H9 (cell line): ENCODE measurements around the gene TMUB2. TPM values are rescaled to one million over a fixed set of nuclear protein-coding genes. Genes with fewer than 3 reads are reported as not detected.

ENCODE experiments used
- DNase-seq: peaks from one replicate; pipeline ENCODE4 v3.0.0-alpha.2; 2017
- H2AFZ ChIP-seq: one replicate; pipeline ENCODE4 v1.6.1; 2013; ENCODE audit warnings: mild to moderate bottlenecking, low read length, control low read depth, moderate library complexity
- H2AK5ac ChIP-seq: 2 replicates; pipeline ENCODE4 v1.6.1; 2013; ENCODE audit warnings: low read length, control low read depth, mixed read lengths; ENCODE audit not compliant: insufficient read length
- H2BK120ac ChIP-seq: one replicate; pipeline ENCODE4 v1.6.1; 2013; ENCODE audit warnings: low read depth, mild to moderate bottlenecking, low read length, control low read depth, inconsistent platforms; ENCODE audit not compliant: poor library complexity, severe bottlenecking
- H2BK12ac ChIP-seq: 2 replicates; pipeline ENCODE4 v1.6.1; 2013; ENCODE audit warnings: low read length, control low read depth, mixed read lengths, low read depth; ENCODE audit not compliant: insufficient read length
- H2BK15ac ChIP-seq: 2 replicates; pipeline ENCODE4 v1.6.1; 2013; ENCODE audit warnings: low read depth, low read length, control low read depth
- H2BK20ac ChIP-seq: one replicate; pipeline ENCODE4 v1.6.1; 2013; ENCODE audit warnings: low read depth, mild to moderate bottlenecking, low read length, control low read depth, inconsistent platforms; ENCODE audit not compliant: poor library complexity, severe bottlenecking
- H2BK5ac ChIP-seq: 2 replicates; pipeline ENCODE4 v1.6.1; 2013; ENCODE audit warnings: low read length, control low read depth, mixed read lengths; ENCODE audit not compliant: insufficient read length
- H3K14ac ChIP-seq: 2 replicates; pipeline ENCODE4 v1.6.1; 2013; ENCODE audit warnings: low read length, control low read depth; ENCODE audit not compliant: insufficient read depth
- H3K18ac ChIP-seq: 2 replicates; pipeline ENCODE4 v1.6.1; 2013; ENCODE audit warnings: low read depth, mild to moderate bottlenecking, mixed read lengths, low read length, control low read depth; ENCODE audit not compliant: insufficient read length
- H3K23ac ChIP-seq: 2 replicates; pipeline ENCODE4 v1.6.1; 2013; ENCODE audit warnings: low read length, control low read depth, mixed read lengths, low read depth; ENCODE audit not compliant: insufficient read length
- H3K23me2 ChIP-seq: 2 replicates; pipeline ENCODE4 v1.6.1; 2013; ENCODE audit warnings: low read depth, mild to moderate bottlenecking, mixed read lengths, low read length, control low read depth; ENCODE audit not compliant: insufficient read length, poor library complexity, severe bottlenecking
- H3K27ac ChIP-seq: 2 replicates; pipeline ENCODE4 v1.5.1; 2013; ENCODE audit warnings: low read length, control low read depth, mixed read lengths, low read depth; ENCODE audit not compliant: insufficient read length
- H3K27me3 ChIP-seq: 2 replicates; pipeline ENCODE4 v1.6.1; 2013; ENCODE audit warnings: low read length, control low read depth, inconsistent platforms; ENCODE audit not compliant: insufficient read depth
- H3K4ac ChIP-seq: 2 replicates; pipeline ENCODE4 v1.6.1; 2013; ENCODE audit warnings: low read depth, mild to moderate bottlenecking, control low read depth, inconsistent platforms, low read length, moderate library complexity
- H3K4me1 ChIP-seq: 2 replicates; pipeline ENCODE4 v1.6.1; 2013; ENCODE audit warnings: low read length, control low read depth, inconsistent platforms; ENCODE audit not compliant: insufficient read depth
- H3K4me2 ChIP-seq: 2 replicates; pipeline ENCODE4 v1.6.1; 2013; ENCODE audit warnings: low read length, control low read depth, mixed read lengths; ENCODE audit not compliant: insufficient read length, insufficient read depth
- H3K56ac ChIP-seq: 2 replicates; pipeline ENCODE4 v1.6.1; 2013; ENCODE audit warnings: low read depth, mild to moderate bottlenecking, mixed read lengths, low read length, control low read depth; ENCODE audit not compliant: insufficient read length
- H3K79me1 ChIP-seq: 2 replicates; pipeline ENCODE4 v1.6.1; 2013; ENCODE audit warnings: low read depth, mild to moderate bottlenecking, moderate library complexity, low read length, control low read depth, inconsistent platforms; ENCODE audit not compliant: insufficient read depth, poor library complexity, severe bottlenecking
- H3K79me2 ChIP-seq: 2 replicates; pipeline ENCODE4 v1.6.1; 2013; ENCODE audit warnings: low read length, control low read depth, inconsistent platforms; ENCODE audit not compliant: insufficient read depth
- H3K9ac ChIP-seq: 2 replicates; pipeline ENCODE4 v1.6.1; 2013; ENCODE audit warnings: low read length, control low read depth, mixed read lengths; ENCODE audit not compliant: insufficient read length; ENCODE audit errors: extremely low read depth
- H3K9me3 ChIP-seq: one replicate; pipeline ENCODE4 v1.6.1; 2013; ENCODE audit warnings: low read depth, low read length, inconsistent platforms; ENCODE audit not compliant: control insufficient read depth
- H3T11ph ChIP-seq: one replicate; pipeline ENCODE4 v1.6.1; 2013; ENCODE audit warnings: mild to moderate bottlenecking, low read length, control low read depth, inconsistent platforms
- H4K20me1 ChIP-seq: one replicate; pipeline ENCODE4 v1.6.1; 2013; ENCODE audit not compliant: control insufficient read depth, insufficient read length, insufficient read depth
- H4K5ac ChIP-seq: 2 replicates; pipeline ENCODE4 v1.6.1; 2013; ENCODE audit warnings: low read depth, mild to moderate bottlenecking, mixed read lengths, low read length, control low read depth; ENCODE audit not compliant: insufficient read length
- H4K8ac ChIP-seq: replicated peaks from 2 replicates; pipeline ENCODE4 v1.6.1; 2013; ENCODE audit warnings: low read length, control low read depth, mixed read lengths, low read depth; ENCODE audit not compliant: insufficient read length
- H4K91ac ChIP-seq: 2 replicates; pipeline ENCODE4 v1.6.1; 2013; ENCODE audit warnings: low read depth, mild to moderate bottlenecking, moderate library complexity, mixed read lengths, low read length, control low read depth; ENCODE audit not compliant: insufficient read length
- H3K27ac Mint-ChIP-seq, 3 experiments: 2 replicates in 2 of 3; 3 replicates in 1 of 3; pipeline ENCODE4 v1.8.0; 2020 to 2021; ENCODE audit warnings: mixed read lengths in 3 of 3, mild to moderate bottlenecking in 1 of 3, moderate library complexity in 1 of 3
- H3K27me3 Mint-ChIP-seq: 2 replicates; pipeline ENCODE4 v1.8.0; 2021; ENCODE audit warnings: low read depth, mild to moderate bottlenecking, moderate library complexity, mixed read lengths
- H3K36me3 Mint-ChIP-seq, 3 experiments: 2 replicates in 2 of 3; 3 replicates in 1 of 3; pipeline ENCODE4 v1.8.0; 2020 to 2021; ENCODE audit warnings: low read depth in 3 of 3, mixed read lengths in 3 of 3; ENCODE audit not compliant: insufficient read depth in 1 of 3
- H3K4me1 Mint-ChIP-seq, 2 experiments: 2 replicates each; pipeline ENCODE4 v1.8.0; 2020; ENCODE audit warnings: mixed read lengths in 2 of 2
- H3K4me3 Mint-ChIP-seq, 2 experiments: 2 replicates in 1 of 2; 3 replicates in 1 of 2; pipeline ENCODE4 v1.8.0; 2020 to 2021; ENCODE audit warnings: mild to moderate bottlenecking in 2 of 2, mixed read lengths in 2 of 2, moderate library complexity in 1 of 2
- H3K9me3 Mint-ChIP-seq, 2 experiments: 2 replicates in 1 of 2; 3 replicates in 1 of 2; pipeline ENCODE4 v1.8.0; 2020; ENCODE audit warnings: mild to moderate bottlenecking in 2 of 2, mixed read lengths in 2 of 2, moderate library complexity in 1 of 2
- CTCF ChIP-seq: fragments of 200-600 bp; sonication (generic); conservative IDR thresholded peaks from 3 replicates; pipeline ENCODE4 v1.8.0; 2021; ENCODE audit warnings: antibody characterized with exemption, mild to moderate bottlenecking
- WGBS: extraction: QIAGEN DNeasy Blood & Tissue Kit; methylation state at CpG from one replicate; pipeline ENCODE4 v1.1.7; 2013; ENCODE audit warnings: missing lambda C conversion rate, low lambda C conversion rate, mixed read lengths; ENCODE audit not compliant: insufficient read length; ENCODE audit errors: extremely low coverage; 5-methylcytosine and 5-hydroxymethylcytosine counted together
- total RNA-seq: library from RNA; stranded (reverse); gene quantifications from 2 replicates; pipeline ENCODE4 v1.2.1, GENCODE V29; 2021

TMUB2 gene
- total RNA-seq, 1 experiment from 2014 or later = 22.9 TPM

GRCh38 chr17:44184212-44184810 lies 2.5 kb upstream of the TMUB2 start:
- Histone ChIP-seq H4K20me1 (no peaks in the 10 kb centered on the region), H2BK5ac (no peak overlapping the region), H3T11ph (no peak overlapping the region), H3K9me3 (peaks cover 6% of the 10 kb centered on the region), H2BK20ac (no peak overlapping the region), H3K4me1 (no peaks in the 10 kb centered on the region), H3K23me2 (no peaks in the 10 kb centered on the region), H4K91ac (no peak overlapping the region), H3K27ac (no peak overlapping the region), H4K5ac (no peak overlapping the region), H3K18ac (no peak overlapping the region), H2AFZ (no peak overlapping the region), H3K27me3 (no peaks in the 10 kb centered on the region), H3K79me2 (peaks cover 8% of the 10 kb centered on the region; the same call in 1 of the 2 replicates), H3K79me1 (peaks cover 3% of the 10 kb centered on the region), H3K9ac (no peak overlapping the region), H3K56ac (no peak overlapping the region), H4K8ac (no peak overlapping the region), H2AK5ac (no peak overlapping the region), H3K4me2 (no peak overlapping the region), H3K14ac (no peak overlapping the region), H3K4ac (no peak overlapping the region), H2BK12ac (no peak overlapping the region), H2BK120ac (no peak overlapping the region), H2BK15ac (no peak overlapping the region), H3K23ac (no peak overlapping the region)
- no peak for TF ChIP-seq CTCF
- Mint-ChIP-seq H3K4me1 (peaks cover 8 to 24% of the 10 kb centered on the region in 2 experiments), H3K9me3 (peaks cover 6 to 7% of the 10 kb centered on the region in 2 experiments), H3K27me3 (no peaks in the 10 kb centered on the region; the same call in 1 of the 2 replicates), H3K27ac (no peak overlapping the region; a peak in 1 of 7 replicates), H3K36me3 (peaks cover 23 to 36% (median 26%) of the 10 kb centered on the region in 3 experiments), H3K4me3 (peak overlapping the region; percentile 40 to 99; a peak in 3 of 5 replicates)
- DNase-seq = no peak
- no CpG with 5 or more reads among the region's 8 CpGs for WGBS
